Keratinocyte (primary cell): Measurements from ENCODE around the gene ECHS1. TPM values are rescaled to one million over a fixed set of nuclear protein-coding genes. Genes with fewer than 3 reads are reported as not detected.

Experiments used
- DNase-seq: peaks from one replicate; pipeline ENCODE4 v3.0.0-alpha.2; 2011; ENCODE audit warnings: low read depth, missing footprints, low spot score
- FAIRE-seq: peaks from 2 replicates; lab custom pipeline; 2011; peaks lifted over from hg19 to GRCh38; lab: Jason Lieb, UNC
- H2AFZ ChIP-seq: 2 replicates; pipeline ENCODE4 v1.6.0; 2012; ENCODE audit warnings: low read length, control low read depth, inconsistent platforms; ENCODE audit not compliant: control insufficient read depth
- H3K27ac ChIP-seq: 2 replicates; pipeline ENCODE4 v1.5.1; 2011; ENCODE audit warnings: low read length; ENCODE audit not compliant: control insufficient read depth, insufficient read depth
- H3K27me3 ChIP-seq: 3 replicates; pipeline ENCODE4 v1.6.0; 2011; ENCODE audit warnings: low read length; ENCODE audit not compliant: control insufficient read depth, insufficient read depth; ENCODE audit errors: extremely low read depth
- H3K36me3 ChIP-seq, 2 experiments: 2 replicates in 1 of 2; 3 replicates in 1 of 2; pipeline ENCODE4 v1.5.1; 2011; ENCODE audit warnings: low read length in 2 of 2, mild to moderate bottlenecking in 1 of 2; ENCODE audit not compliant: control insufficient read depth in 2 of 2, insufficient read depth in 2 of 2; ENCODE audit errors: extremely low read depth in 1 of 2
- H3K4me1 ChIP-seq: 3 replicates; pipeline ENCODE4 v1.5.1; 2011; ENCODE audit warnings: low read length; ENCODE audit not compliant: control insufficient read depth, insufficient read depth; ENCODE audit errors: extremely low read depth
- H3K4me2 ChIP-seq: 3 replicates; pipeline ENCODE4 v1.6.0; 2011; ENCODE audit warnings: low read depth, low read length; ENCODE audit not compliant: control insufficient read depth, insufficient read depth; ENCODE audit errors: extremely low read depth
- H3K4me3 ChIP-seq, 3 experiments: fragments of 200-600 bp in 1 of 3; sonication (generic) in 1 of 3; 2 replicates in 2 of 3; 3 replicates in 1 of 3; pipeline ENCODE4 v1.5.1; 2011 to 2016; ENCODE audit warnings: low read length in 3 of 3, mild to moderate bottlenecking in 3 of 3, control low read depth in 2 of 3, inconsistent platforms in 1 of 3, low read depth in 1 of 3, mixed read lengths in 1 of 3, mixed run types in 1 of 3, moderate library complexity in 1 of 3; ENCODE audit not compliant: control insufficient read depth in 2 of 3, insufficient read depth in 2 of 3; ENCODE audit errors: extremely low read depth in 1 of 3
- H3K79me2 ChIP-seq: 2 replicates; pipeline ENCODE4 v1.6.0; 2012; ENCODE audit warnings: low read length; ENCODE audit not compliant: control insufficient read depth, insufficient read depth
- H3K9ac ChIP-seq: 3 replicates; pipeline ENCODE4 v1.6.0; 2011; ENCODE audit warnings: low read length; ENCODE audit not compliant: control insufficient read depth, insufficient read depth; ENCODE audit errors: extremely low read depth
- H3K9me1 ChIP-seq: 3 replicates; pipeline ENCODE4 v1.6.0; 2011; ENCODE audit warnings: low read length; ENCODE audit not compliant: control insufficient read depth, insufficient read depth; ENCODE audit errors: extremely low read depth
- H3K9me3 ChIP-seq: 2 replicates; pipeline ENCODE4 v1.5.1; 2012; ENCODE audit warnings: low read depth, low read length; ENCODE audit not compliant: control insufficient read depth
- H4K20me1 ChIP-seq: 3 replicates; pipeline ENCODE4 v1.6.0; 2011; ENCODE audit warnings: low read length; ENCODE audit not compliant: control insufficient read depth, insufficient read depth; ENCODE audit errors: extremely low read depth
- EZH2 ChIP-seq: IDR thresholded peaks from one replicate; pipeline ENCODE4 v1.6.1; 2012; ENCODE audit warnings: inconsistent platforms, mild to moderate bottlenecking, low read length, moderate library complexity
- dilution Hi-C: fragments of 300-500 bp; cut with MboI; formaldehyde crosslinking; loops from one replicate; pipeline ENCODE4 v1.7.0; 2020; ENCODE audit warnings: low sequenced_read_pairs; ENCODE audit not compliant: extremely low pct_ligation_motif_present
- polyA plus RNA-seq, 5 experiments: library from polyadenylated mRNA; depleted of rRNA in 3 of 5; stranded (reverse) in 3 of 5; stranded (forward) in 1 of 5; unstranded in 1 of 5; fragments of >200 nt; gene quantifications; 1 replicate in 1 of 5; 2 replicates in 3 of 5; 3 replicates in 1 of 5; pipeline versions ENCODE4 v1.2.1 to v1.2.3, GENCODE V29; 2011 to 2012; ENCODE audit warnings: missing spikeins in 2 of 5, low read depth in 1 of 5, low replicate concordance in 1 of 5
- TF ChIP-seq, protein P1 (sequence below), 3 experiments: IDR thresholded peaks in 1 of 3; conservative IDR thresholded peaks in 1 of 3; optimal IDR thresholded peaks in 1 of 3; 2 replicates in 2 of 3; 3 replicates in 1 of 3; pipeline versions ENCODE3 to v1.5.1; 2011; ENCODE audit warnings: low read length in 3 of 3, mild to moderate bottlenecking in 3 of 3, moderate library complexity in 2 of 3, control low read depth in 1 of 3, inconsistent platforms in 1 of 3; ENCODE audit not compliant: insufficient read depth in 2 of 3; ENCODE audit errors: extremely low read depth in 1 of 3

Gene ECHS1
- polyA plus RNA-seq, 1 donor (not counting 4 experiments of a cell fraction or from before 2014, with no cell fraction given) = 27.1 TPM

- H3K36me3 ChIP-seq = peaks cover 9 to 17% of the 10 kb centered on the region in 2 experiments
- dilution Hi-C loops = no loop called here
- H3K4me3 ChIP-seq = peak overlapping the region; percentile 4 to 99 (median 98)
- H3K9me1 ChIP-seq = no peaks in the 10 kb centered on the region
- H3K9me3 ChIP-seq = no peaks in the 10 kb centered on the region
- peaks cover 34% of the 10 kb centered on the region for H3K79me2 ChIP-seq
- H4K20me1 ChIP-seq = no peaks in the 10 kb centered on the region
- peak overlapping the region; percentile 58 for H3K4me2 ChIP-seq
- DNase-seq = no peak
- peaks cover 20% of the 10 kb centered on the region for H3K4me1 ChIP-seq
- TF ChIP-seq, protein P1, sequence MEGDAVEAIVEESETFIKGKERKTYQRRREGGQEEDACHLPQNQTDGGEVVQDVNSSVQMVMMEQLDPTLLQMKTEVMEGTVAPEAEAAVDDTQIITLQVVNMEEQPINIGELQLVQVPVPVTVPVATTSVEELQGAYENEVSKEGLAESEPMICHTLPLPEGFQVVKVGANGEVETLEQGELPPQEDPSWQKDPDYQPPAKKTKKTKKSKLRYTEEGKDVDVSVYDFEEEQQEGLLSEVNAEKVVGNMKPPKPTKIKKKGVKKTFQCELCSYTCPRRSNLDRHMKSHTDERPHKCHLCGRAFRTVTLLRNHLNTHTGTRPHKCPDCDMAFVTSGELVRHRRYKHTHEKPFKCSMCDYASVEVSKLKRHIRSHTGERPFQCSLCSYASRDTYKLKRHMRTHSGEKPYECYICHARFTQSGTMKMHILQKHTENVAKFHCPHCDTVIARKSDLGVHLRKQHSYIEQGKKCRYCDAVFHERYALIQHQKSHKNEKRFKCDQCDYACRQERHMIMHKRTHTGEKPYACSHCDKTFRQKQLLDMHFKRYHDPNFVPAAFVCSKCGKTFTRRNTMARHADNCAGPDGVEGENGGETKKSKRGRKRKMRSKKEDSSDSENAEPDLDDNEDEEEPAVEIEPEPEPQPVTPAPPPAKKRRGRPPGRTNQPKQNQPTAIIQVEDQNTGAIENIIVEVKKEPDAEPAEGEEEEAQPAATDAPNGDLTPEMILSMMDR (optimal IDR thresholded peaks at IDR 0.05 in 1 of 3, IDR thresholded peaks at IDR 0.05 in 1 of 3, conservative IDR thresholded peaks at IDR 0.05 in 1 of 3; ENCODE audit: extremely low read depth in 1 of 3, insufficient read depth in 2 of 3, low read length in 3 of 3) = no peak
- TF ChIP-seq EZH2 = no peak
- H3K27ac ChIP-seq = no peak overlapping the region
- peak overlapping the region; percentile 92 for H3K9ac ChIP-seq
- H2AFZ ChIP-seq = peak overlapping the region; percentile 33
- no peaks in the 10 kb centered on the region for H3K27me3 ChIP-seq
- FAIRE-seq = no peak
These were observed 20.4 kb upstream of the ECHS1 start for GRCh38 chr10:133393401-133394063.

DNA sequence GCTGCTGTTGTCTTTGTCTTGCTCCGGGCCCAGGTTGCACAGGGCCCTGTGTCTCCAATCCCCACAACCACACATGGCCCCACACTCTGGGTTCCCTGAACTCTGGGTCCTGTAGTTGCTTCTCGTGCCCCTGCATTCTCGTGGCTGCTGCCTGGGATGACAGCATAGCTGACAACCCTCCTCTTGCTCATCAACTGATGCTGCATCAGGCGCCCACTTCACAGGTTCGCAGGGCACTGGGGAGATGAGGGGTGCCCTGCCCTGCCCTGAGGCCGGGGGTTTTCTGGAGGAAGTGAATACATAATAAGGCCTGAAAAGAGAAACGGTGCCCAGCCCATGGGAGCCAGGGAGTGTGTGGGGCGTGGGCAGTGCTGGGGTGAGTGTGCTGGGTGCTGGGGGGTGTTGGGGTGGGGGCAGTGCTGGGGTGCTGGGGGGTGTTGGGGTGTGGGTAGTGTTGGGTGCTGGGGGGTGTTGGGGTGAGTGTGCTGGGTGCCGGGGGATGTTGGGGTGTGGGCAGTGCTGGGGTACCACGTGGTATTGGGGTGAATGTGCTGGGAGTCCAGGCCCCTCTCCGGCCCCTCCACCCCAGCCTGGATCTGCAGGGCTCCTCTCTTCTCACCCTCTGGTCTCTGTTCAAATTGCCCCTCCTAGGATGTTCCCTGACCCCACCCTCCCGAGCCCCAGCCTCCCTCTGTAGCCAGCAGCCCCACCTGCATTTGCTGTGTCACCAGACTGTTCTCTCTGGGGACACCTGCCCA, 18.8 kb upstream of the ECHS1 start:
- Histone ChIP-seq H3K79me2 (peaks cover 25% of the 10 kb centered on the region), H3K9me1 (no peaks in the 10 kb centered on the region), H4K20me1 (no peaks in the 10 kb centered on the region), H3K27ac (no peak overlapping the region), H3K9me3 (no peaks in the 10 kb centered on the region), H3K27me3 (no peaks in the 10 kb centered on the region), H3K4me1 (peaks cover 20% of the 10 kb centered on the region), H3K36me3 (peaks cover 6 to 7% of the 10 kb centered on the region in 2 experiments), H3K9ac (no peak overlapping the region), H3K4me3 (no peak overlapping the region), H3K4me2 (no peak overlapping the region), H2AFZ (no peak overlapping the region)
- dilution Hi-C loops = no loop called here
- FAIRE-seq (no peak), DNase-seq (no peak)
- TF ChIP-seq, protein P1 (optimal IDR thresholded peaks at IDR 0.05 in 1 of 3, IDR thresholded peaks at IDR 0.05 in 1 of 3, conservative IDR thresholded peaks at IDR 0.05 in 1 of 3; ENCODE audit: extremely low read depth in 1 of 3, insufficient read depth in 2 of 3, low read length in 3 of 3) = no peak
